WERI-Rb-1 (cell line): ENCODE data around the gene MZB1.
A peak's percentile ranks its signal among the peaks of the same experiment; 100 is the strongest.

Experiments used
- DNase-seq: peaks from one replicate; pipeline ENCODE4 v3.0.0-alpha.2; 2020
- H3K27ac ChIP-seq: fragments of 250-450 bp; sonication (Bioruptor Pico); 2 replicates; pipeline ENCODE4 v1.5.1; 2020; ENCODE audit warnings: mild to moderate bottlenecking, moderate library complexity
- H3K27me3 ChIP-seq: fragments of 250-450 bp; sonication (Bioruptor Pico); 2 replicates; pipeline ENCODE4 v1.5.1; 2021; ENCODE audit warnings: mild to moderate bottlenecking, low read depth, moderate library complexity; ENCODE audit not compliant: insufficient read depth, severe bottlenecking
- H3K36me3 ChIP-seq: fragments of 250-450 bp; sonication (Bioruptor Pico); 2 replicates; pipeline ENCODE4 v1.5.1; 2020; ENCODE audit warnings: mild to moderate bottlenecking, moderate library complexity
- H3K4me3 ChIP-seq: 2 replicates; pipeline ENCODE4 v1.5.1; 2011; ENCODE audit warnings: low read depth, mild to moderate bottlenecking, control low read depth, low read length
- H3K9me3 ChIP-seq: fragments of 250-450 bp; sonication (Bioruptor Pico); 2 replicates; pipeline ENCODE4 v1.5.1; 2021; ENCODE audit warnings: mild to moderate bottlenecking, moderate library complexity; ENCODE audit not compliant: severe bottlenecking
- CTCF ChIP-seq: IDR thresholded peaks from 2 replicates; pipeline ENCODE4 v1.5.1; 2011; ENCODE audit warnings: low read depth, mild to moderate bottlenecking, control low read depth, inconsistent platforms, low read length

MZB1 gene

GRCh38 chr5:139402561-139403158, 12.9 kb upstream of the MZB1 start:
- H3K27me3 ChIP-seq = no peaks in the 10 kb centered on the region
- peak; percentile 50 for DNase-seq
- no peak overlapping the region for H3K4me3 ChIP-seq
- peak; percentile 67 for TF ChIP-seq CTCF
- H3K27ac ChIP-seq = no peak overlapping the region
- H3K9me3 ChIP-seq = no peaks in the 10 kb centered on the region
- no peaks in the 10 kb centered on the region for H3K36me3 ChIP-seq

- Histone ChIP-seq H3K36me3 (no peaks in the 10 kb centered on the region), H3K27ac (no peak overlapping the region), H3K4me3 (no peak overlapping the region), H3K9me3 (no peaks in the 10 kb centered on the region), H3K27me3 (no peaks in the 10 kb centered on the region)
- no peak for DNase-seq
- no peak for TF ChIP-seq CTCF
Observed at GRCh38 chr5:139401546-139401945, 11.8 kb upstream of the MZB1 start.

GRCh38 chr5:139399501-139400121, 9.9 kb upstream of the MZB1 start:
- no peak for TF ChIP-seq CTCF

GRCh38 chr5:139397921-139398320, 8.2 kb upstream of the MZB1 start:
- TF ChIP-seq CTCF = no peak
- Histone ChIP-seq H3K36me3 (no peaks in the 10 kb centered on the region), H3K4me3 (no peak overlapping the region), H3K27me3 (no peaks in the 10 kb centered on the region), H3K9me3 (peaks cover 1% of the 10 kb centered on the region), H3K27ac (no peak overlapping the region)
- DNase-seq = no peak

More at GRCh38 chr5:139399501-139400121, 9.9 kb upstream of the MZB1 start:
- DNase-seq = no peak
- Histone ChIP-seq H3K9me3 (no peaks in the 10 kb centered on the region), H3K36me3 (no peaks in the 10 kb centered on the region), H3K27ac (no peak overlapping the region), H3K4me3 (no peak overlapping the region), H3K27me3 (no peaks in the 10 kb centered on the region)

- no peaks in the 10 kb centered on the region for H3K36me3 ChIP-seq
- no peak for TF ChIP-seq CTCF
- H3K27me3 ChIP-seq = no peaks in the 10 kb centered on the region
- no peak overlapping the region for H3K4me3 ChIP-seq
- peaks cover 5% of the 10 kb centered on the region for H3K9me3 ChIP-seq
- no peak for DNase-seq
- no peak overlapping the region for H3K27ac ChIP-seq
Observed at GRCh38 chr5:139396691-139397090, 7.0 kb upstream of the MZB1 start.
